Right renal pelvis (tissue), 4 donors: Measurements from ENCODE around the gene EYA2. TPM values are rescaled to one million over a fixed set of nuclear protein-coding genes. Genes with fewer than 3 reads are reported as not detected.

Experiments used
- DNase-seq, 4 donors: peaks; one replicate each; pipeline ENCODE4 v3.0.0-alpha.2; 2013; ENCODE audit warnings: low read depth in 4 of 4, low spot score in 3 of 4, missing footprints in 1 of 4
- polyA plus RNA-seq, 4 donors: library from polyadenylated mRNA; unstranded; fragments of 120-200 nt; gene quantifications; one replicate each; pipeline ENCODE4 v1.2.1, GENCODE V29; 2013; ENCODE audit not compliant: insufficient read length in 4 of 4

The EYA2 gene
- polyA plus RNA-seq, 4 donors: 0.67 to 1.7 (median 1.0) TPM

- DNase-seq: no peak
Measured at GRCh38 chr20:47212606-47213207, 318.1 kb downstream of the EYA2 start.

- DNase-seq: no peak
Measured at GRCh38 chr20:47213966-47214365, 319.3 kb downstream of the EYA2 start.

- no peak for DNase-seq
Measured at GRCh38 chr20:47215653-47216397, 321.2 kb downstream of the EYA2 start.

GRCh38 chr20:47216819-47217410 is 322.3 kb downstream of the EYA2 start:
- DNase-seq: no peak

DNA sequence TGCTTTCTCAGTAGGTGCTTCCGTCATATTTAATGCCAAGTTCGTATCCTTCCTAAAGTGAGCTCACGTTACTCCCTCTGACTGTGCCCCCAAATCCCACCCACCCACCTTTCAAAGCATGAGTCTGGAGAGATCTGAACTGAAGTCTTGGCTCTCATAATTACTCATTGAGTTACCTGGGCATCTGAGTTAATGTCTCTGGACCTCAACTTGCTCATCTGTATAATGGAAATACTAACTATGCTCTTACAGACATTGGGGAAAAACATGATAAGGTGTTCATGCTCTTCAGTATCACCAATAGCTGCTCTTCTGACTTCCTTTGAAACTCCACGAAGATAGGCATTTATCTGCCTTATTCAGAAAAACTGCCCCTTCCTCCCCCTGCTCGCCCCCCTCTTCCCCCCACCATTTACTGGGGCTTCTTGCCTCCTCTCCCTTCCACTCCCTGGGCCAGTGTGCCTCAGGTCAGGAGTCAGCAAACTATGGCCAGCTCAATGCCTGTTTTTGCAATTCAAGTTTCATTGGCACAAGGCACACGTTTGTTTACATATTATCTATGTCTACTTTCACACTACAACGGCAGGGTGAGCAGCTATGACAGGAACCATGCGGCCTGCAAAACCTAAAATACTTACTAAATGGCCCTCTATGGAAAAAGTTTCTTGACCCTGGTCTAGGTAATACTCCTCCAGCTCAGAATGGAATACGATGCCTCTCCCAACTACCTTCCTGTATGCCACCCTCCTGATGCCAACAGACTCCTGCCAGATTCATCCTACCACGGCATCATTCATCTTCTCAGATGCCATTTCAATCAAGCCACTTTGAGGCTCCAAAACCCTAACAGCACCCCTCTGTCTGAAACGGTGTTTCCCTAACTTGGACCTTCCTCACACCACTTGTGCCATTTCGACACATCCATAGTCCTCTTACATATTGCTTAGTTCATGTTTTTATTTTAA is 323.1 kb downstream of the EYA2 start:
- no peak for DNase-seq

DNA sequence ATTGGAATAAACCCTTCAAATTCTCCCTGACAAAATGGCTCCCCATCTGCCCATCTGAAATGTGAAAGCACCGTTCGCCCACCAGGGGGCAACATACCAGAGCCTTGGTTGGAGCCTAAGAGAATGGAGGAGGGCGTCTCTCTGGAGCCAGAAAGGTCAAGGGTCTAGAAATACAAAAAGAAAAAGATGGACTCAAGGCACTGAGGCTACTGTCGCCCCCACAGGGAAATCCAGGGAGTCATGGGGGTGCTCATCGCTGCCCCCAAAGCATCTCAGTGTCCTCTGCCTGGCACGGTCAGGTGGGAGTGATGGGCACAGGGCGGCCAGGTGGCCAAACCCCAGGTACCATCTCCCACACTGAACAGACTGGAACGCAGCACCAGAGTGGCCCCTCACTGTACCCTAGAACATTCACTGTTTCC is 325.5 kb downstream of the EYA2 start:
- no peak for DNase-seq

GRCh38 chr20:47221036-47221625 is 326.5 kb downstream of the EYA2 start:
- DNase-seq: no peak

DNA sequence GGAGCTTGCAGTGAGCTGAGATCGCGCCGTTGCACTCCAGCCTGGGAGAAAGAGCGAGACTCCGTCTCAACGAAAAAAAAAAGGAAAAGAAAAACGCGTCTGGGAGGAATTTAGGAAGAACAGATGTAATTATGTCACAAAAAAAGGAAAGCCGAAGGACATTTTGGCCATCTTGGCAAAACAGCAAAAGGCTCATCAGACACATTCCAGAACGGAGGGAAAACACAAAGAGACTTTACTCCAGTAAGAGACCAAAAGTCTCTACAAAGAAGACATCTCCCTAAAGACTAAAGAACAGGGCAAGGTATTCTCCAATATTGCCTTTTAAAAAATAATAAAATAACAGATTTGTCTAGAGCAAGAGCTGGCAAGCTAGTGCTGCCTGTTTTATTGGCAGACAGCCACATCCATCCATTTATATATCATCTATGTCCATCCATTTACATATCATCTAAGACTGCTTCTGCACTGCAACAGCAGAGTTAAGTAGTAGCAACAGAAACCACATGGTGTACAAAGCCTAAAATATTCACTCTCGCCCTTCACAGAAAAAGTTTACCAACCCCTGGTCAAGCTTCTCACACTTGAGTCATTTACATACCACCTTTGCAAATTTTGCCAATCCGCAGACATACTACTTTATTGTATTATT is 328.0 kb downstream of the EYA2 start:
- no peak for DNase-seq

DNA sequence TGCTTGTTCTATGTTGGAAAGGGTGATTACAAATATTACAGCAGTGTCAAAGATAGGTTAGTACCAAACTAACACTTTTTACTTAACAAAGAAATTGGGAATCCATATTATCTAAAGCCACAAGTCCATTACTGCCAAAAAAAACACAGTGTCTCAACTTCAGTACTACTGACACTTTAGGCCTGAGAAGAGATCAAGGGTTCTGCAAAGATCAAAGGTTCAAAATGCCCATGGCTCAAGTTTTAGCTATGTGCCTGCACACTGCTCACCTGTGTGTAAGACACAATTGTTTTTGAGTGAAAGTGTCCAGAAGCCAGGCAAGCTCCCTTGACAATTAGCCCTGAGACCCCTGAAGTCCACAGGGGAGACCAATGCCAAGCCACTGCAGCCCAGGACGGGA is 329.3 kb downstream of the EYA2 start:
- no peak for DNase-seq

DNA sequence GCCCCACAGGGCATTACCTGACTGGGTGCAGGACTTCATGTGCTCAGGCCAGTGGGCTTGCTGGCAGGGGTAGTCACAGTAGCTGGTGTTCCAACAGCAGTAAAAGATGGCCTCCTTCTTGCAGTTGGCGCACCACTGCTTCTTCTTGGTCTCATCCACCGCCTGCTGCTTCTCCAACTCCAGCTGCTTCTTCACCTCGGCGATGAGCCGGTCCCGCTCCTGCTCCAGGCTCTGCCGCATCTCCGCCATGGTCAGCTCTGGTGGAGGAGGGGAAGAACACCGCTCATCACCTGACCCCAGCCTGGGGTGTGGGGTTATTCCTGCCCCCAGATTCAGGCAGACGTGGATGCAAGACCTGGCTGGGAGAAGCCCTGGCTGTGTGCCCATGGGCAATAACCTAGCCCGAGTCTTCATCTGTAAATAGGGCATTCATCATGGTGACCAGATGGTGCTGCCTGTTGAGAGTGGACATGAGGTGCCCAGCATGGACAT is 329.7 kb downstream of the EYA2 start:
- no peak for DNase-seq

DNA sequence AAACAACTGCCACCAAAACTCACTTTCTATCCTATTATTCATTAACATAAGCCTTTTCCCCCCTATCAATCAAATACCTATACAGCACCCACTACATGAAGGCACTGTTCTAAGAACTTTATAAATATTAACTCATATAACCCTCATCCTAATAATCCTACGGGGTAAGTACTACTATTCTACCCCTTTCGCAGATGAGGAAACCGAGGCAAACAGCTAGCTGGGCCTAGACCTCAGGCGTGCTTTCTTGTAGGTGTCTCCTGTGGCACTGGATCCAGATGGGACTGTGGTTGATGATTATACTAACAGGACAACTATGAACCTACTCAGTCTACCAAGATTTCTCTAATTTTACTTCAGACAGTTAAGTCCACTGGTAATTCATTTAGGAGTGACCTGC is 330.2 kb downstream of the EYA2 start:
- no peak for DNase-seq

DNA sequence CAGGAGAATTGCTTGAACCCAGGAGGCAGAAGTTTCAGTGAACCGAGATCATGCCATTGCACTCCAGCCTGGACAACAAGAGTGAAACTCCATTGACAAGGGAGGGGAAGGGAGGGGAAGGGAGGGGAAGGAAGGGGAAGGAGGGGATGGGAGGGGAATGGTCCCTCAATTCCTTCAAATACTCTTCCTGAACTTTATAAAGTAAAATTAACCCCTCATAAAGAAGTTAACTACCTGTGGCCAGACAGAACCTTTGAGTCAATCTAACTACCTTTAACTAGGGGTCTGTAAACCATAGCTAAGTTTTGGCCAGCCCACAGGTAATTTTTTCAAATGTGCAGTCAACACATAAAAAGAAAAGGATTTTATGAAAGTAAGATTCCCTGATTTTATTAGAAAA is 330.8 kb downstream of the EYA2 start:
- DNase-seq: no peak

DNA sequence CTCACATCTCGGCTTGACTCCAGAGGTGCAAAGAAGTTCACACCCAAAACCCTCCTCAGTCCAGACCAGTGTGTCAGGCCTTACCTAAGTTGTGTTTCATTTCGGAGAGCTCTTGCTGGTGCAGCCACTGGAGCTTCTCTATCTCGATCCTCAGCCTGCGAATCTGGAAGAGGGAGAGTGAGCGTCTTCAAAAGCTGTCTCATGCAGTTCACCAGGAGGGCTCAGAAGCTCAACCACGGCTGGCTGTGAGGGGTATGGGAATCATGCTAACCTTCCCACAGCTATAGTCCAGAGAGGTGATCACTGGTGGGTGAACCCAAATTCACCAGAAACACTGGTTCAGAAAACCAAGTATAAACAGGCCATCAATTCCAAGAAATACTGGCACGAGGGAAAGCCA is 332.5 kb downstream of the EYA2 start:
- DNase-seq: no peak

GRCh38 chr20:47227576-47227975 is 332.9 kb downstream of the EYA2 start:
- no peak for DNase-seq

- no peak for DNase-seq
Measured at GRCh38 chr20:47228654-47229053, 334.0 kb downstream of the EYA2 start.

- DNase-seq: no peak
Measured at GRCh38 chr20:47230811-47231256, 336.2 kb downstream of the EYA2 start.

DNA sequence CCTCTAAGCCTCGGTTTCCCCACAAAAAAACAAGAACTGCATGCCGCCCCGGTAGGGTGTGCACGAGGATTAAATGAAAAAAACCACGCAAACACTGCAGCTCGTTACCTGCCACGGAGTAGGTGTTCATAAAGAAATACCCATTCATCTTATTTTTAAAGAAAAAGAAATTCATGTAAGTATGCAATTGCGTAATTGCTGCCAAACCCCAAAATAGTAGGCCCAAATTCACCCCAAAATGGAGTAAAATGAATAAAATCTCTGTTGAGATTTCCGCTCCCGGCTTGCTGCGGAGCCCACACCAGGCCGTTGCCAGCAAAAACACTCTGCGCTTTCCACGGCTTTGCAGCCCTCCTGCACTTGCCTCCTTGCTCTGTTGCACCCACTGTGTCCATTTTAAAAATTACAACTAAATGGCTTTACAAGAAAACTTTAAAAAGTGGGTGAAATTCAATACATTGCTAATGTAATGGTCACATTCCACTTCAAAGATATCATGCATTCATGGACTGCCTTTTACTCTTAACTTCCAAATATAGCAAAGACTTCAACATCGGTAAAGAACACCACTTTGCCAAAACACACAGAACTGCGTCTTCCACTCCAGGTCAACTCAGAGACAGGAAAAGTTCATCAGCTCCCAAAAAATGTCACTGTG is 336.9 kb downstream of the EYA2 start:
- DNase-seq: no peak

GRCh38 chr20:47232518-47232917 is 337.9 kb downstream of the EYA2 start:
- DNase-seq: no peak
